Gastrocnemius medialis (tissue), 4 donors: ENCODE data around the gene C9orf43. TPM values are rescaled to one million over a fixed set of nuclear protein-coding genes. Genes with fewer than 3 reads are reported as not detected.
"Not testable (repeated sequence)": the region's sequence is repeated elsewhere in the genome, so short reads cannot be mapped to it uniquely, and the experiment has no call there.

Experiments used
- ATAC-seq, 2 donors: fragments of 150-250 bp; one replicate each; pipeline ENCODE4 v1.9.1; 2016
- DNase-seq, 2 donors: peaks; one replicate each; pipeline ENCODE4 v3.0.0-alpha.2; 2019
- H3K27ac ChIP-seq, 4 donors: fragments of 200-600 bp; sonication (generic); 1 replicate in 1 of 4; 2 replicates in 3 of 4; pipeline ENCODE4 v1.5.1; 2016 to 2018; ENCODE audit warnings: mild to moderate bottlenecking in 2 of 4, moderate library complexity in 1 of 4
- H3K27me3 ChIP-seq, 3 donors: fragments of 200-600 bp; sonication (generic) in 2 of 3; 1 replicate in 1 of 3; 2 replicates in 2 of 3; pipeline versions ENCODE4 v1.5.1 to v1.6.0; 2016 to 2019; ENCODE audit warnings: mild to moderate bottlenecking in 1 of 3, moderate library complexity in 1 of 3
- H3K36me3 ChIP-seq, 2 donors: fragments of 200-600 bp; sonication (generic) in 1 of 2; one replicate each; pipeline ENCODE4 v1.5.1; 2017 to 2018
- H3K4me1 ChIP-seq, 2 donors: fragments of 200-600 bp; sonication (generic) in 1 of 2; one replicate each; pipeline ENCODE4 v1.5.1; 2016 to 2017; ENCODE audit warnings: mild to moderate bottlenecking in 2 of 2
- H3K4me3 ChIP-seq, 4 donors: fragments of 200-600 bp; sonication (generic) in 3 of 4; 1 replicate in 1 of 4; 2 replicates in 3 of 4; pipeline ENCODE4 v1.5.1; 2016 to 2019; ENCODE audit warnings: mild to moderate bottlenecking in 2 of 4
- H3K9me3 ChIP-seq, 3 donors: fragments of 200-600 bp; sonication (generic) in 2 of 3; 1 replicate in 1 of 3; 2 replicates in 2 of 3; pipeline ENCODE4 v1.5.1; 2016 to 2019
- CTCF ChIP-seq, 5 experiments: fragments of 450-650 bp in 3 of 5; fragments of 200-600 bp in 2 of 5; sonication (generic) in 2 of 5; IDR thresholded peaks in 4 of 5; conservative IDR thresholded peaks in 1 of 5; 1 replicate in 4 of 5; 2 replicates in 1 of 5; pipeline ENCODE4 v1.5.1; 2016 to 2019; ENCODE audit warnings: antibody characterized with exemption in 5 of 5, mild to moderate bottlenecking in 3 of 5, moderate library complexity in 3 of 5
- POLR2A ChIP-seq, 2 donors: fragments of 450-650 bp; IDR thresholded peaks; one replicate each; pipeline ENCODE4 v1.6.1; 2017; ENCODE audit warnings: antibody characterized with exemption in 2 of 2, mild to moderate bottlenecking in 2 of 2, moderate library complexity in 2 of 2
- in situ Hi-C, 4 donors: fragments of 200-750 bp; cut with MboI; loops; one replicate each; pipeline versions ENCODE4 v1.15.0 to v1.8.0; 2017; ENCODE audit warnings: low sequenced_read_pairs in 4 of 4
- intact Hi-C: fragments of 100-400 bp; cut with DNase I; formaldehyde crosslinking; loops from one replicate; pipeline ENCODE4 v1.15.1; 2023; ENCODE audit warnings: low total_unique reads
- total RNA-seq, 4 donors: library from RNA; depleted of rRNA; stranded (reverse); fragments of >200 nt; gene quantifications; one replicate each; pipeline versions ENCODE4 v1.1.0 to v1.2.3, GENCODE V29; 2016

The C9orf43 gene
- total RNA-seq, 4 donors from 2014 or later, result not detected

DNA sequence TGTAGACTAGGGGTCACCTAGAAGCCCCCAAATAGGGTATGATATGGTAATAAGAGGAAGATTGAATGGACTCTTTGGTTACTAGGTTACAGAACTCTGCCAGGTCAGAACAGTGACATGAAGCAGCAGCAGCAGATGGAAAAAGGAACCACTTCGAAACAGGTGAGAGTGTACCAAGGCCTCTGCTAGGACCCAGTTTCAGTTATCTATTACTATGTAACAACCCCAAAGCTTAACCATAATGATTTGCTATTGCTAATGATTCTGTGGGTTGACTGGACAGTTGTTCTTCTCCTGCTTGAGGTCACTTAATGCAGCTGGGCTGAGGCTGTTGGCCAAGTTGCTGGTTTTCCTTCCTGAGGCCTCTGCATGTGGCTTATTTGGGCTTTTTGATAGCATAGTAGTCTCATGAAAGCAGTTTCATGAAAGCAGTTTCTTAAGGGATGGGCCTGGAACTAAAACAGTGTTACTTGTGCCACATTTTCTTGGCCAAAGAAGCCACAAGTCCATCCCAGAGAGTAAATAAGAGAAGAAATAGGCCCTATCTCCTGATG is 17.6 kb downstream of the C9orf43 start:
- ATAC-seq, result no peak
- intact Hi-C loops (no loop called here), in situ Hi-C loops (loop anchor here in 1 of 4 donors (10.0 kb wide), 1 partner anchor 237 kb away; no protein-coding TSS in a partner anchor)
- DNase-seq, result no peak
- Histone ChIP-seq H3K36me3 (no peaks in the 10 kb centered on the region), H3K27ac (no peak overlapping the region), H3K4me3 (no peak overlapping the region), H3K27me3 (peaks cover 0 to 2% (median 0%) of the 10 kb centered on the region in 3 donors), H3K4me1 (no peaks in the 10 kb centered on the region), H3K9me3 (no peaks in the 10 kb centered on the region)
- TF ChIP-seq POLR2A (IDR thresholded peaks at IDR 0.05) (no peak), CTCF (IDR thresholded peaks at IDR 0.05 in 4 of 5, conservative IDR thresholded peaks at IDR 0.05 in 1 of 5) (no peak)

GRCh38 chr9:113431191-113431590 is 20.6 kb downstream of the C9orf43 start:
- DNase-seq (no peak), ATAC-seq (no peak)
- intact Hi-C loops, result no loop called here
- H3K27ac ChIP-seq, result no peak overlapping the region
- in situ Hi-C loops, result no loop called here
- H3K27me3 ChIP-seq, result no peaks in the 10 kb centered on the region
- no peak for TF ChIP-seq POLR2A (IDR thresholded peaks at IDR 0.05)
- no peak for TF ChIP-seq CTCF (IDR thresholded peaks at IDR 0.05 in 4 of 5, conservative IDR thresholded peaks at IDR 0.05 in 1 of 5)
- no peaks in the 10 kb centered on the region for H3K36me3 ChIP-seq
- H3K9me3 ChIP-seq, result no peaks in the 10 kb centered on the region
- H3K4me1 ChIP-seq, result no peaks in the 10 kb centered on the region
- no peak overlapping the region for H3K4me3 ChIP-seq

DNA sequence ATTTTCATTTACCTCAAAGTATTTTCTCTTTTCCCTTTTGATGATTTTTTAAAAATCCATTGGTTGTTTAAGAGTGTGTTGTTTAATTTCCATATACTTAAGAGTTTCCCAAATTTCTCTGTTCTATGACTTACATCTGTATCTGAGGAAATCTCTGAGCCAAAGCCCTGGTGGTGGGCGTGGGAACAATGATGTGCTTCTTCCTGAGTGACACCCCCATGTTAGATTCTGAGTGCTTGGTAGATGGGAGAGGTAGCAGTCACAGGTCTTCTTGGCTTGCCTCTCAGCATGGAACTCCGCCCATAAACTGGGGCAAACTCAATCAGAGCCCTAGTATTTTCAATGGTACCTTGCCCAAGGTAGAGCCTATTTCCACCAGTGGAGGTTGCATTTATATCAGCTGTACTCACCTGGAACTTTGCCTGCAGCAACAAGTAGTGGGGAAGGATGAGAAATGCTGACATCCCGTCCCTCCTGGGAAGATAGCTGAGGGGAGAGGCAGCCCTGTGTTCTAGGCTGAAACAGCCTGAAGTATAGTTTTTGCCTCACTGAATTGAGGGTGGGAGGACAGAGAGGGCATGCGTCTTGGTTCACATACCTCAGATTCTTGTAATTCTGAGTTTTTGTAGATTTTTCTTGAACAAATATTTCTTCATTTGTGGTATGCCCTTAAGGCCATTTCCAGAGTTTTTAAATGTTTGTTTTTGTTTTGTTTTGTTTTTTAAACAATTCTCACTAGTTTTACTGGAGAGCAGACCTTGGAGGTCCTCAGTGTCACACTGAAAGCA is 26.4 kb downstream of the C9orf43 start:
- Histone ChIP-seq H3K4me3 (no peak overlapping the region), H3K27ac (no peak overlapping the region), H3K9me3 (no peaks in the 10 kb centered on the region), H3K36me3 (no peaks in the 10 kb centered on the region), H3K4me1 (no peaks in the 10 kb centered on the region), H3K27me3 (no peaks in the 10 kb centered on the region)
- in situ Hi-C loops, result no loop called here
- ATAC-seq (no peak), DNase-seq (no peak)
- intact Hi-C loops, result no loop called here
- TF ChIP-seq CTCF (IDR thresholded peaks at IDR 0.05 in 4 of 5, conservative IDR thresholded peaks at IDR 0.05 in 1 of 5), result no peak
- no peak for TF ChIP-seq POLR2A (IDR thresholded peaks at IDR 0.05)

GRCh38 chr9:113437716-113438115 is 27.2 kb downstream of the C9orf43 start:
- H3K4me1 ChIP-seq, ATAC-seq, intact Hi-C loops, in situ Hi-C loops, H3K4me3 ChIP-seq, H3K36me3 ChIP-seq, H3K27ac ChIP-seq, H3K27me3 ChIP-seq, H3K9me3 ChIP-seq, DNase-seq: not testable (repeated sequence)

GRCh38 chr9:113444736-113445135 is 34.2 kb downstream of the C9orf43 start:
- in situ Hi-C loops, result loop anchor here (5.0 to 10.0 kb wide), 3 partner anchors 140 to 213 kb away; no protein-coding TSS in a partner anchor
- DNase-seq (no peak), ATAC-seq (no peak)
- H3K4me3 ChIP-seq, result no peak overlapping the region
- H3K4me1 ChIP-seq, result no peaks in the 10 kb centered on the region
- no peaks in the 10 kb centered on the region for H3K27me3 ChIP-seq
- intact Hi-C loops, result no loop called here
- no peak overlapping the region for H3K27ac ChIP-seq
- H3K36me3 ChIP-seq, result no peaks in the 10 kb centered on the region
- H3K9me3 ChIP-seq, result no peaks in the 10 kb centered on the region
- TF ChIP-seq CTCF (IDR thresholded peaks at IDR 0.05 in 4 of 5, conservative IDR thresholded peaks at IDR 0.05 in 1 of 5) (no peak), POLR2A (IDR thresholded peaks at IDR 0.05) (no peak)
